ENCODE results near the gene B4GALT5. TPM values are rescaled to one million over a fixed set of nuclear protein-coding genes. Genes with fewer than 3 reads are reported as not detected.

B4GALT5 gene
- total RNA-seq, 1 experiment from 2014 or later: 92.5 TPM

DNA sequence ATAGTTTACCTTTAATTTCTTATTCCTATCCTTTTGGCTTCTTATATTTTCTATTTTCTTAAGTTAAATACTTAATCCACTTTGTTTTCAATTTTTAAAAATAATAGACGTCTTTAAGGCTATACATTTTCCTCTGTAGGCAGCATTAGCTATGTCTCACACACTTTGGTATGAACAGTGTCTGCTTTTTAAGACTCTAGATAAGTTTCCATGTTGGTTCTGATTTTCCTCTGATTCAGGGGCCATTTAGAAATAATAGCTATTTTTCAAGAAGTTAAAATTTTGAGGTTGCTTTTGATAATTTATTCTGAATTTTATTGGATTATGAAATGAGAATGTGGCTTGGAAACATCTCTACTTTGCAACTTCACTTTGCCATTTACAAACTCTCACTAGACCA, 91.4 kb downstream of the B4GALT5 start (continued):
- TF ChIP-seq SP1 (IDR thresholded peaks at IDR 0.05; ENCODE audit: low read depth) (no peak), ZNF274 (IDR thresholded peaks at IDR 0.05; ENCODE audit: low read depth, low read length) (no peak), JUND (IDR thresholded peaks at IDR 0.05) (no peak)
- TF ChIP-seq, protein P1, sequence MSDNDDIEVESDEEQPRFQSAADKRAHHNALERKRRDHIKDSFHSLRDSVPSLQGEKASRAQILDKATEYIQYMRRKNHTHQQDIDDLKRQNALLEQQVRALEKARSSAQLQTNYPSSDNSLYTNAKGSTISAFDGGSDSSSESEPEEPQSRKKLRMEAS (IDR thresholded peaks at IDR 0.05): no peak

DNA sequence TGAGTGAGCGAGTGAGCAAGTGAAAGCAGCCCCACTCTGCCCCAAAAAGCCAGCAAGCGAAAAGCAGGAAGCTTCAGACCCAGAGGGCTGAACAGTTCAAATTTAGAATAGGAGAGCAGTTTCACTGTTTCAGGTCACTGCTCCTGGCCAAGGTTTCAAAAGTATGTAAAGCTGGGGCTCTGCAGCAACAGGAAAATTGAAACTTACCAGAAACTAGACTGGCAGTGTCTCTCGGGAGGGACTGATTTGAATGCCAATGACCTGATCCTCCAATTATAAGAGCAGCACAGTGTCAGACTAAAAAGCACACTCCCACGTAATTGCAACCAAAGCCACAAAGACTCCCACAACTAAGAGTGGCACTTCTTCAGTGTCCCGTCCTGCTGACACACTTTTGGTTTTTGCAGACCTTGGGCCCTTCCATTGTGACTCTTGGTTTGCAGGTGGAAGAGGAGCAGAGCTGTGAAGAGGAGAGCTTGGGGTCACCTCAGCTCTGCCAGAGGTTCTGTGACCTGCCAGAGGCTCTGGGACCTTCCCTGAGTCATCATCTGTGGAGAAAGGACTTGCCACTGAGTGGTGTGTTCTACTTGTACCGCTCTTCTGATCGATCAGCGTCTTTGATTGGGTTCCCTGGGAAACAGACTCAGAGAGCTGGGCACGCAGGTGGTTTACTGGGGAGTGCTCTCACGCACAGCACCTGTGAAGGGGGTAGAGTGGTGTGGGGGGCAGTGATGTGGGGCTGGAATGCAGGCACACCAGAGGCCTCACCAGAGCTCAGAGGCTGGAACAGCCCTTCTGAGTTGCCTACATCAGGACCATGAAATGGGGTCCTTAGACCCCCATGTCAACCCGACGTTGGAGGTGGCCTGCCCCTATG, 93.1 kb downstream of the B4GALT5 start:
- Histone ChIP-seq H3K9me2 (ENCODE audit: insufficient read depth) (no peaks in the 10 kb centered on the region), H3K27me3 (ENCODE audit: insufficient read depth, low read length) (no peaks in the 10 kb centered on the region), H3K9ac (ENCODE audit: low read length) (no peak overlapping the region), H3K4me2 (ENCODE audit: low read length) (no peak overlapping the region), H3K4me1 (ENCODE audit: control insufficient read depth in 1 of 2, insufficient read depth in 2 of 2, low read length in 2 of 2) (peaks cover 0 to 5% of the 10 kb centered on the region in 2 experiments; a peak in 2 of 4 replicates), H4K20me1 (ENCODE audit: insufficient read depth) (no peaks in the 10 kb centered on the region), H3K4me3 (replicated peaks in 1 of 2; ENCODE audit: low read depth in 1 of 2, low read length in 2 of 2) (no peak overlapping the region), H3K79me2 (ENCODE audit: insufficient read depth, low read length) (no peaks in the 10 kb centered on the region), H3K9me3 (ENCODE audit: control insufficient read depth in 1 of 2, insufficient read depth in 1 of 2, low read depth in 1 of 2, low read length in 2 of 2) (peaks cover 0 to 8% of the 10 kb centered on the region in 2 experiments; a peak in 1 of 4 replicates), H3K27ac (ENCODE audit: low read depth, low read length) (no peak overlapping the region), H3K36me3 (ENCODE audit: control insufficient read depth in 1 of 2, insufficient read depth in 2 of 2, low read length in 2 of 2) (no peaks in the 10 kb centered on the region), H2AFZ (ENCODE audit: low read depth, low read length, poor library complexity, severe bottlenecking) (no peak overlapping the region)
- POLR2A ChIA-PET: no interaction called here
- ATAC-seq: no peak
- CTCF ChIA-PET: no interaction called here
- RAD21 ChIA-PET (ENCODE audit: low non-redundant PET in 1 of 2, low total read pairs in 2 of 2, uncharacterized antibody in 2 of 2, unreplicated experiment in 2 of 2): no interaction called here
- intact Hi-C loops (cut with micrococcal nuclease): no loop called here
- DNase-seq (ENCODE audit: low read depth, low spot score): no peak
- BruUV-seq (replicated peaks): no TSS peak
- TF ChIP-seq POLR2AphosphoS5 (IDR thresholded peaks at IDR 0.05; ENCODE audit: low read depth, low read length) (no peak), ELF1 (IDR thresholded peaks at IDR 0.05; ENCODE audit: borderline replicate concordance, low read depth) (no peak), SP1 (IDR thresholded peaks at IDR 0.05; ENCODE audit: low read depth) (no peak), JUND (IDR thresholded peaks at IDR 0.05) (no peak), SIN3A (IDR thresholded peaks at IDR 0.05; ENCODE audit: low read depth) (no peak), FOSL1 (IDR thresholded peaks at IDR 0.05; ENCODE audit: low read depth) (no peak), EZH2phosphoT487 (IDR thresholded peaks at IDR 0.05; ENCODE audit: borderline replicate concordance) (no peak), EGR1 (IDR thresholded peaks at IDR 0.05; ENCODE audit: low read depth) (no peak), ZNF274 (IDR thresholded peaks at IDR 0.05; ENCODE audit: low read depth, low read length) (no peak), POLR2A (IDR thresholded peaks at IDR 0.05; ENCODE audit: borderline replicate concordance, extremely low read depth, insufficient read depth, insufficient read length) (no peak), EZH2 (IDR thresholded peaks at IDR 0.05) (no peak), RAD21 (IDR thresholded peaks at IDR 0.05; ENCODE audit: low read depth) (no peak)
- TF ChIP-seq, protein P2, sequence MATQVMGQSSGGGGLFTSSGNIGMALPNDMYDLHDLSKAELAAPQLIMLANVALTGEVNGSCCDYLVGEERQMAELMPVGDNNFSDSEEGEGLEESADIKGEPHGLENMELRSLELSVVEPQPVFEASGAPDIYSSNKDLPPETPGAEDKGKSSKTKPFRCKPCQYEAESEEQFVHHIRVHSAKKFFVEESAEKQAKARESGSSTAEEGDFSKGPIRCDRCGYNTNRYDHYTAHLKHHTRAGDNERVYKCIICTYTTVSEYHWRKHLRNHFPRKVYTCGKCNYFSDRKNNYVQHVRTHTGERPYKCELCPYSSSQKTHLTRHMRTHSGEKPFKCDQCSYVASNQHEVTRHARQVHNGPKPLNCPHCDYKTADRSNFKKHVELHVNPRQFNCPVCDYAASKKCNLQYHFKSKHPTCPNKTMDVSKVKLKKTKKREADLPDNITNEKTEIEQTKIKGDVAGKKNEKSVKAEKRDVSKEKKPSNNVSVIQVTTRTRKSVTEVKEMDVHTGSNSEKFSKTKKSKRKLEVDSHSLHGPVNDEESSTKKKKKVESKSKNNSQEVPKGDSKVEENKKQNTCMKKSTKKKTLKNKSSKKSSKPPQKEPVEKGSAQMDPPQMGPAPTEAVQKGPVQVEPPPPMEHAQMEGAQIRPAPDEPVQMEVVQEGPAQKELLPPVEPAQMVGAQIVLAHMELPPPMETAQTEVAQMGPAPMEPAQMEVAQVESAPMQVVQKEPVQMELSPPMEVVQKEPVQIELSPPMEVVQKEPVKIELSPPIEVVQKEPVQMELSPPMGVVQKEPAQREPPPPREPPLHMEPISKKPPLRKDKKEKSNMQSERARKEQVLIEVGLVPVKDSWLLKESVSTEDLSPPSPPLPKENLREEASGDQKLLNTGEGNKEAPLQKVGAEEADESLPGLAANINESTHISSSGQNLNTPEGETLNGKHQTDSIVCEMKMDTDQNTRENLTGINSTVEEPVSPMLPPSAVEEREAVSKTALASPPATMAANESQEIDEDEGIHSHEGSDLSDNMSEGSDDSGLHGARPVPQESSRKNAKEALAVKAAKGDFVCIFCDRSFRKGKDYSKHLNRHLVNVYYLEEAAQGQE (IDR thresholded peaks at IDR 0.05; ENCODE audit: low read depth): no peak
- TF ChIP-seq, protein P1 (IDR thresholded peaks at IDR 0.05): no peak
- TF ChIP-seq, protein P3, sequence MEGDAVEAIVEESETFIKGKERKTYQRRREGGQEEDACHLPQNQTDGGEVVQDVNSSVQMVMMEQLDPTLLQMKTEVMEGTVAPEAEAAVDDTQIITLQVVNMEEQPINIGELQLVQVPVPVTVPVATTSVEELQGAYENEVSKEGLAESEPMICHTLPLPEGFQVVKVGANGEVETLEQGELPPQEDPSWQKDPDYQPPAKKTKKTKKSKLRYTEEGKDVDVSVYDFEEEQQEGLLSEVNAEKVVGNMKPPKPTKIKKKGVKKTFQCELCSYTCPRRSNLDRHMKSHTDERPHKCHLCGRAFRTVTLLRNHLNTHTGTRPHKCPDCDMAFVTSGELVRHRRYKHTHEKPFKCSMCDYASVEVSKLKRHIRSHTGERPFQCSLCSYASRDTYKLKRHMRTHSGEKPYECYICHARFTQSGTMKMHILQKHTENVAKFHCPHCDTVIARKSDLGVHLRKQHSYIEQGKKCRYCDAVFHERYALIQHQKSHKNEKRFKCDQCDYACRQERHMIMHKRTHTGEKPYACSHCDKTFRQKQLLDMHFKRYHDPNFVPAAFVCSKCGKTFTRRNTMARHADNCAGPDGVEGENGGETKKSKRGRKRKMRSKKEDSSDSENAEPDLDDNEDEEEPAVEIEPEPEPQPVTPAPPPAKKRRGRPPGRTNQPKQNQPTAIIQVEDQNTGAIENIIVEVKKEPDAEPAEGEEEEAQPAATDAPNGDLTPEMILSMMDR (IDR thresholded peaks at IDR 0.05 in 2 of 3, conservative IDR thresholded peaks at IDR 0.05 in 1 of 3; ENCODE audit: borderline replicate concordance in 1 of 3, insufficient read depth in 1 of 3, low read depth in 2 of 3, low read length in 2 of 3): no peak
- TF ChIP-seq, protein P4, sequence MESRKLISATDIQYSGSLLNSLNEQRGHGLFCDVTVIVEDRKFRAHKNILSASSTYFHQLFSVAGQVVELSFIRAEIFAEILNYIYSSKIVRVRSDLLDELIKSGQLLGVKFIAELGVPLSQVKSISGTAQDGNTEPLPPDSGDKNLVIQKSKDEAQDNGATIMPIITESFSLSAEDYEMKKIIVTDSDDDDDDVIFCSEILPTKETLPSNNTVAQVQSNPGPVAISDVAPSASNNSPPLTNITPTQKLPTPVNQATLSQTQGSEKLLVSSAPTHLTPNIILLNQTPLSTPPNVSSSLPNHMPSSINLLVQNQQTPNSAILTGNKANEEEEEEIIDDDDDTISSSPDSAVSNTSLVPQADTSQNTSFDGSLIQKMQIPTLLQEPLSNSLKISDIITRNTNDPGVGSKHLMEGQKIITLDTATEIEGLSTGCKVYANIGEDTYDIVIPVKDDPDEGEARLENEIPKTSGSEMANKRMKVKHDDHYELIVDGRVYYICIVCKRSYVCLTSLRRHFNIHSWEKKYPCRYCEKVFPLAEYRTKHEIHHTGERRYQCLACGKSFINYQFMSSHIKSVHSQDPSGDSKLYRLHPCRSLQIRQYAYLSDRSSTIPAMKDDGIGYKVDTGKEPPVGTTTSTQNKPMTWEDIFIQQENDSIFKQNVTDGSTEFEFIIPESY (IDR thresholded peaks at IDR 0.05; ENCODE audit: extremely low read depth, insufficient replicate concordance, low read length): no peak
